GM23248 (cell line): ENCODE data around the gene CFAP100. TPM values are rescaled to one million over a fixed set of nuclear protein-coding genes. Genes with fewer than 3 reads are reported as not detected.

ENCODE experiments used
- DNase-seq: peaks from one replicate; pipeline ENCODE4 v3.0.0-alpha.2; 2015
- H2AFZ ChIP-seq: fragments of 200-600 bp; sonication (generic); 2 replicates; pipeline ENCODE4 v1.6.1; 2016; ENCODE audit warnings: antibody characterized with exemption
- H3F3A ChIP-seq: fragments of 200-600 bp; sonication (generic); 2 replicates; pipeline ENCODE4 v1.6.1; 2016; ENCODE audit warnings: mild to moderate bottlenecking, antibody characterized with exemption, mixed run types; ENCODE audit not compliant: insufficient read depth
- H3K27ac ChIP-seq: fragments of 200-600 bp; sonication (generic); 2 replicates; pipeline ENCODE4 v1.5.1; 2016; ENCODE audit warnings: mild to moderate bottlenecking
- H3K27me3 ChIP-seq: fragments of 200-600 bp; sonication (generic); replicated peaks from 2 replicates; pipeline ENCODE4 v1.6.1; 2016; ENCODE audit warnings: mild to moderate bottlenecking; ENCODE audit not compliant: insufficient read depth
- H3K36me3 ChIP-seq: fragments of 200-600 bp; sonication (generic); 2 replicates; pipeline ENCODE4 v1.6.1; 2016; ENCODE audit warnings: low read depth, mild to moderate bottlenecking
- H3K4me1 ChIP-seq: fragments of 200-600 bp; sonication (generic); 2 replicates; pipeline ENCODE4 v1.6.1; 2016; ENCODE audit warnings: mild to moderate bottlenecking; ENCODE audit not compliant: insufficient read depth
- H3K4me2 ChIP-seq: fragments of 200-600 bp; sonication (generic); one replicate; pipeline ENCODE4 v1.6.1; 2016; ENCODE audit warnings: mild to moderate bottlenecking; ENCODE audit not compliant: unreplicated experiment
- H3K4me3 ChIP-seq: fragments of 200-600 bp; sonication (generic); 2 replicates; pipeline ENCODE4 v1.5.1; 2016; ENCODE audit warnings: mild to moderate bottlenecking
- H3K79me2 ChIP-seq: fragments of 200-600 bp; sonication (generic); 2 replicates; pipeline ENCODE4 v1.6.1; 2016; ENCODE audit warnings: mild to moderate bottlenecking; ENCODE audit not compliant: insufficient read depth
- H3K9ac ChIP-seq: fragments of 200-600 bp; sonication (generic); 2 replicates; pipeline ENCODE4 v1.6.1; 2016; ENCODE audit warnings: mild to moderate bottlenecking
- H3K9me2 ChIP-seq: fragments of 200-600 bp; sonication (generic); 2 replicates; pipeline ENCODE4 v1.6.1; 2016; ENCODE audit warnings: mixed run types, mild to moderate bottlenecking, moderate library complexity; ENCODE audit not compliant: insufficient read depth
- H3K9me3 ChIP-seq: fragments of 200-600 bp; sonication (generic); one replicate; pipeline ENCODE4 v1.6.1; 2017; ENCODE audit warnings: low read depth
- H4K20me1 ChIP-seq: fragments of 200-600 bp; sonication (generic); 2 replicates; pipeline ENCODE4 v1.6.0; 2016; ENCODE audit not compliant: insufficient read depth
- EZH2 ChIP-seq: fragments of 200-600 bp; sonication (generic); IDR thresholded peaks from 2 replicates; pipeline ENCODE4 v1.6.1; 2018; ENCODE audit warnings: antibody characterized with exemption, mild to moderate bottlenecking; ENCODE audit not compliant: insufficient read depth, poor library complexity, severe bottlenecking
- EZH2phosphoT487 ChIP-seq: fragments of 200-600 bp; sonication (generic); IDR thresholded peaks from 2 replicates; pipeline ENCODE4 v1.6.1; 2018; ENCODE audit warnings: antibody characterized with exemption, moderate library complexity, mild to moderate bottlenecking, low read depth; ENCODE audit not compliant: insufficient read depth
- WGBS, 2 experiments: methylation state at CpG; one replicate each; pipeline ENCODE4 v1.1.6; 2015 to 2017; ENCODE audit warnings: low lambda C conversion rate in 2 of 2, low coverage in 1 of 2; ENCODE audit errors: missing lambda C conversion rate in 2 of 2; 5-methylcytosine and 5-hydroxymethylcytosine counted together
- in situ Hi-C: fragments of 300-500 bp; cut with MboI; formaldehyde crosslinking; loops from 2 replicates; pipeline ENCODE4 v1.15.0; 2020
- polyA plus RNA-seq: library from polyadenylated mRNA; unstranded; fragments of >200 nt; fragmentation: Nextera tagmentation; extraction: Ambion mirVana; gene quantifications from 2 replicates; pipeline ENCODE4 v1.2.1, GENCODE V29; 2016
- total RNA-seq: library from RNA; depleted of rRNA; stranded (reverse); fragments of >200 nt; shearing (Covaris generic); gene quantifications from 2 replicates; pipeline ENCODE4 v1.2.3, GENCODE V29; 2014

The CFAP100 gene
- total and polyA plus RNA-seq, 2 experiments from 2014 or later, result not detected

DNA sequence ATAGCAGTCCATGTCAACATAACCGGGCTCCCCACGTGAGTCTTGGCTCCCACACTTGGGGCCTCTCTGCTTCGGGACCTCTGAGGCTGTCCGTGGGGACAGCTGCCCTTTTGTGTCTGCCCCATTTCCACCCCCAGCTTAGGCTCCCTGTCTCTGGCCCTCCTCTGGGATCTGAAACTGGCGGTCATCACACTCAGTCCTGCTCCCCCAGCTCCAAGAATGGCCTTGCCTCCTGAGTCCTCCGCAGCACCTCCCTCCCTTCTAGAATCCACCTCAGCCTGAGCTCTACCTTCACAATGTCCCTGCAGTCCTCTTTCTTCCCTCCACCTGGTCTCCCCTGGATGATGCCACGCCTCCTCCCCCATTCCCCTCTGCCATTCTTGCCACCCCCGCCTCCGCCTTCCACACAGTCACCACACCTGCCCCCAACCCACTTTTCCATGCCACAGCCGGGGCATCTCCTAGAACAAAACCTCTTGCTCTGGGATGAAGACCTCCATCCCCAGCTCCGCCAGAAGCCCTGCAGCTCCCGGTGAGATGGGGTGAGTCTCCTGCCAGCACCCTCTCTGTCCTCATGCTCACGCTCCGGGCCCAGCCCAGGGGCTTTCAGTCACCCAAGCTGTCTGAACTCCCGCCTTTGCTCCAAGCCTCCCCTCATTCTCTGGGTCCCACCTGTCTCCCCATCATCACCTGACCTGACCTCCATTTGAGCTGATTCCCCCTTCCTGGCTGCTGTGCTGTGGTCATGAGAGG, 88.0 kb downstream of the CFAP100 start:
- WGBS, 2 experiments, result 67 to 80% methylated on average over 11 to 15 of the region's 15 CpGs
- in situ Hi-C loops, result no loop called here
- H4K20me1 ChIP-seq, result no peaks in the 10 kb centered on the region

DNA sequence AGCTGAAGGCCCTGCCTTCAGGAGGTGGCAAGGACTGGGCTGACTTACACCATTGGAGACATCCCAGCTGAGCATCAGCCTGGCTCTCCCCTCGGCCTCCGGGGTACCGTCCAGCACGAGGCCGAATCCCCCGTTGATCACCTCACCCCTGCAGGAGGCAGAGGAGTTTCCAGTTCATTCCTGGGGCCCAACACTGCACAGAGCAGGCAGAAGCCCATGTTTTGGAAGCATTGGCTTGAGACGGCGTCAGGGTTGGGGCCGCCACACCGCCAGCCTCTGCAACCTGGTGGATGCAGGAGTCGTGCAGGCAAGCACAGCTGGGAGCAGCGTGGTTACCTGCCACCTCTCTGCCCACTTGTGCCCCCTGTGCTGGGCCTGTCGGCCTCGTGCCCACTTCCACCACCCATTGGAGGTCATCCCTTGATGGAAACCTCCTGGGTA, 88.6 kb downstream of the CFAP100 start:
- no peaks in the 10 kb centered on the region for H4K20me1 ChIP-seq
- H3F3A ChIP-seq, result no peaks in the 10 kb centered on the region
- no peaks in the 10 kb centered on the region for H3K27me3 ChIP-seq
- H3K9me3 ChIP-seq, result no peaks in the 10 kb centered on the region
- H3K9ac ChIP-seq, result no peak overlapping the region
- in situ Hi-C loops, result no loop called here
- WGBS, 2 experiments, result 70 to 75% methylated on average over 11 to 13 of the region's 14 CpGs
- TF ChIP-seq EZH2 (no peak), EZH2phosphoT487 (no peak)
- H2AFZ ChIP-seq, result no peak overlapping the region
- no peaks in the 10 kb centered on the region for H3K79me2 ChIP-seq
- no peak for DNase-seq
- no peak overlapping the region for H3K4me2 ChIP-seq
- H3K27ac ChIP-seq, result no peak overlapping the region
- H3K9me2 ChIP-seq, result no peaks in the 10 kb centered on the region
- H3K36me3 ChIP-seq, result no peaks in the 10 kb centered on the region
- no peak overlapping the region for H3K4me3 ChIP-seq
- no peaks in the 10 kb centered on the region for H3K4me1 ChIP-seq

More for the DNA sequence above, 88.0 kb downstream of the CFAP100 start:
- Histone ChIP-seq H3K9me3 (no peaks in the 10 kb centered on the region), H3K4me2 (no peak overlapping the region), H3K27ac (no peak overlapping the region), H3K27me3 (no peaks in the 10 kb centered on the region), H3K79me2 (no peaks in the 10 kb centered on the region), H3K36me3 (no peaks in the 10 kb centered on the region), H3K9ac (no peak overlapping the region), H3K4me3 (no peak overlapping the region), H3K9me2 (no peaks in the 10 kb centered on the region), H2AFZ (no peak overlapping the region), H3F3A (0 out of 2 replicates have a peak, but pooled peaks cover under 1% of the 10 kb centered on the region), H3K4me1 (no peaks in the 10 kb centered on the region)
- no peak for TF ChIP-seq EZH2
- TF ChIP-seq EZH2phosphoT487, result no peak
- DNase-seq, result no peak

DNA sequence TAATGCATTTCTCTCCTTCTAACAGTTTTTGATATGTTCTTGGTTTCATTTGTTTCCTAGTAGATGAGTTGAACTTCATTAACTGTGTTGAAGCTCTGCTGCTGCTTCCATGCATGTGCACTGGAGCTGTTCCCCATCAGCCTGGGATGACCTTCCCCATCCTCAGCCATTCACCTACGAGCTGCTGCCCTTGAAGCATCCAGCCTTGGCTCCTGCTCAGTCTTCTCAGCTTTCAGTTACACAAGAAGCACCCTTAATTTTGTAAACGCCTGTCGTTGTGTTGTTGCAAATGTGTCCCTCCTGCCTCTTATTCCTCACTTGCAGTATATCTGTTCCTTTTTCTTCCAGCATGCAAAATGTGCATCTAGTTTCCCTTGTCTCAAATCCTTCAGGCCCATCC, 89.4 kb downstream of the CFAP100 start:
- TF ChIP-seq EZH2phosphoT487, result no peak
- no peak for TF ChIP-seq EZH2
- no peaks in the 10 kb centered on the region for H3K79me2 ChIP-seq
- no peak overlapping the region for H3K4me2 ChIP-seq
- H3K4me3 ChIP-seq, result no peak overlapping the region
- no peaks in the 10 kb centered on the region for H3K27me3 ChIP-seq
- WGBS, 2 experiments, result 57 to 64% methylated on average over 3 of the region's 3 CpGs
- H3K27ac ChIP-seq, result no peak overlapping the region
- H4K20me1 ChIP-seq, result no peaks in the 10 kb centered on the region
- in situ Hi-C loops, result no loop called here
- H2AFZ ChIP-seq, result no peak overlapping the region
- no peaks in the 10 kb centered on the region for H3K9me3 ChIP-seq
- no peaks in the 10 kb centered on the region for H3F3A ChIP-seq
- H3K9me2 ChIP-seq, result no peaks in the 10 kb centered on the region
- no peaks in the 10 kb centered on the region for H3K4me1 ChIP-seq
- DNase-seq, result no peak
- H3K36me3 ChIP-seq, result no peaks in the 10 kb centered on the region
- H3K9ac ChIP-seq, result no peak overlapping the region

DNA sequence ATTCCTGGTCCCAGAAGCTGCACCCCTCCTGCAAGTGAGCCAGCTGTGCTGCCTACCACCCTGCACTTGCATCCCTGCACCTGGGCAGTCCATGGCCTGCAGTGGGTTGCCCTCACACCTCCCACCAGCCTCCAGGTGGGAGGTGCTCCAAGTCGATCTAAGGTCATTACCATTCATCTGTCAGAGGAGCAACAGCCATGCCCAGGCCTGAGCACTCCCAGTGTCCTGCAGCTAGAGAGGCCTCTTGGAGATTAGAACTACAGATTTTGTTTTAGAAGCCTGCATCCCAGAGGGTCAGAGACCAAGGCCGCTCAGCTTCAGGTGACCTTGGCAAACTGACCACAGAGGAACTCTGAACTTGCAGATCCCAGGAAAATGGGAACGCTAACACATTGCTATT, 90.0 kb downstream of the CFAP100 start:
- Histone ChIP-seq H3K9me2 (no peaks in the 10 kb centered on the region), H3K27ac (no peak overlapping the region), H3K36me3 (no peaks in the 10 kb centered on the region), H3K4me3 (no peak overlapping the region), H3K4me2 (no peak overlapping the region), H3K79me2 (no peaks in the 10 kb centered on the region), H3K9me3 (no peaks in the 10 kb centered on the region), H3K9ac (no peak overlapping the region), H4K20me1 (no peaks in the 10 kb centered on the region), H3K27me3 (no peaks in the 10 kb centered on the region), H3K4me1 (no peaks in the 10 kb centered on the region), H3F3A (no peaks in the 10 kb centered on the region), H2AFZ (no peak overlapping the region)
- 63 to 69% methylated on average over 3 of the region's 3 CpGs for WGBS, 2 experiments
- DNase-seq, result no peak
- TF ChIP-seq EZH2phosphoT487 (no peak), EZH2 (no peak)
- in situ Hi-C loops, result no loop called here
